Neutrophil (primary cell): ENCODE measurements around the gene PRR3.

ENCODE experiments used
- H3K27ac ChIP-seq: fragments of 200-600 bp; sonication (generic); 2 replicates; pipeline ENCODE4 v1.5.1; 2016; ENCODE audit warnings: mild to moderate bottlenecking, moderate library complexity
- H3K27me3 ChIP-seq: fragments of 200-600 bp; sonication (generic); 2 replicates; pipeline ENCODE4 v1.6.0; 2016; ENCODE audit warnings: mild to moderate bottlenecking
- H3K36me3 ChIP-seq: fragments of 200-600 bp; sonication (generic); 2 replicates; pipeline ENCODE4 v1.5.1; 2017
- H3K4me1 ChIP-seq, 2 experiments: fragments of 200-600 bp in 1 of 2; sonication (generic) in 1 of 2; 1 replicate in 1 of 2; 2 replicates in 1 of 2; pipeline versions ENCODE4 v1.5.1 to v1.6.1; 2013 to 2016; ENCODE audit warnings: low read depth in 1 of 2, low read length in 1 of 2, mild to moderate bottlenecking in 1 of 2, moderate library complexity in 1 of 2; ENCODE audit not compliant: control insufficient read depth in 1 of 2, insufficient read depth in 1 of 2
- H3K4me3 ChIP-seq, 2 experiments: fragments of 200-600 bp in 1 of 2; sonication (generic) in 1 of 2; 1 replicate in 1 of 2; 2 replicates in 1 of 2; pipeline ENCODE4 v1.5.1; 2013 to 2016; ENCODE audit warnings: low read depth in 1 of 2, low read length in 1 of 2, mild to moderate bottlenecking in 1 of 2, moderate library complexity in 1 of 2
- H3K9me3 ChIP-seq: fragments of 200-600 bp; sonication (generic); 2 replicates; pipeline ENCODE4 v1.5.1; 2016
- TF ChIP-seq, protein P1 (sequence below): fragments of 200-600 bp; sonication (generic); IDR thresholded peaks from 2 replicates; pipeline ENCODE4 v1.5.1; 2016; ENCODE audit warnings: antibody characterized with exemption

The PRR3 gene

DNA sequence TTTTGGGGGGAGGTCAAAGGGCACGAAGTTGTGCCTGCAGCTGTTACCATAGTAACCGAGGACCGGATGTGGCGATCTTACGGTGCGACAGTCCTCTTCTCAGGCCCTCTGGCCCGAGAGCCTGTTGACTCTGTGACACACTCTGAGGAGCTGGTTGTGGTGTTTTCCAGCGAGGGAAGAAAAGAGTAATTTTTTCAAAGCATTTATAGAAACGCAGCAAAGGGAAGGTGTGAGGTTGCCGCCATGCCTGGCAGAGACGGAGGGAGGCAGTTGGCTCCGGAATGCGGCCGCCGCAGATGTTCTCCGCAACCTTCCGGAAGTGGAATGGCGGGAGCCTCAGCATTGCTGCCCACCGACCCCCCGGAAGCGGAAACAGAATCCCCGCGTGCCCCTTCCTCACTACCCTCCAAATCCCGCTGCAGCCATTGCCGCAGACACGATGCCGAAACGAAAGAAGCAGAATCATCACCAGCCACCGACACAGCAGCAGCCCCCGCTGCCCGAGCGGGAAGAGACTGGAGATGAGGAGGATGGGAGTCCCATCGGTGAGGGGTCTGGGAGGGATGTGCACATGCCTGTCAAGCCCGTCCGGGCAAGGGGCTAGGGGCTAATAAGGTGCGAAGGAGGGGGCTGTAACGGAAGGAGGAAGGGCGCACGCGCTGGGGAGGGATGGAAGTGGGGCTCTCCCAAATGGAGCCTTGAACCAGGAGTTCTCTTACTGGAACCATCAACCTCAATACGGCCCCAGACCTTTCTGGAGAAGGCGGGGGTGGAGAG is at the start of gene PRR3:
Gene PRR3 (plus strand): TSS at position 390 of the 777 bp plus-strand sequence. CDS start 50 bp downstream, at position 440.
- Histone ChIP-seq H3K4me1 (peaks cover 23% of the 10 kb centered on the region in 2 experiments), H3K27me3 (peaks cover 6% of the 10 kb centered on the region), H3K27ac (peak within 1 kb of the TSS; percentile 99), H3K4me3 (peak within 1 kb of the TSS; percentile 95 to 100), H3K36me3 (peaks cover 11% of the 10 kb centered on the region), H3K9me3 (no peaks in the 10 kb centered on the region)
- TF ChIP-seq, protein P1, sequence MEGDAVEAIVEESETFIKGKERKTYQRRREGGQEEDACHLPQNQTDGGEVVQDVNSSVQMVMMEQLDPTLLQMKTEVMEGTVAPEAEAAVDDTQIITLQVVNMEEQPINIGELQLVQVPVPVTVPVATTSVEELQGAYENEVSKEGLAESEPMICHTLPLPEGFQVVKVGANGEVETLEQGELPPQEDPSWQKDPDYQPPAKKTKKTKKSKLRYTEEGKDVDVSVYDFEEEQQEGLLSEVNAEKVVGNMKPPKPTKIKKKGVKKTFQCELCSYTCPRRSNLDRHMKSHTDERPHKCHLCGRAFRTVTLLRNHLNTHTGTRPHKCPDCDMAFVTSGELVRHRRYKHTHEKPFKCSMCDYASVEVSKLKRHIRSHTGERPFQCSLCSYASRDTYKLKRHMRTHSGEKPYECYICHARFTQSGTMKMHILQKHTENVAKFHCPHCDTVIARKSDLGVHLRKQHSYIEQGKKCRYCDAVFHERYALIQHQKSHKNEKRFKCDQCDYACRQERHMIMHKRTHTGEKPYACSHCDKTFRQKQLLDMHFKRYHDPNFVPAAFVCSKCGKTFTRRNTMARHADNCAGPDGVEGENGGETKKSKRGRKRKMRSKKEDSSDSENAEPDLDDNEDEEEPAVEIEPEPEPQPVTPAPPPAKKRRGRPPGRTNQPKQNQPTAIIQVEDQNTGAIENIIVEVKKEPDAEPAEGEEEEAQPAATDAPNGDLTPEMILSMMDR = no peak

- Histone ChIP-seq H3K4me3 (peak overlapping the region; percentile 46 to 58), H3K27me3 (no peaks in the 10 kb centered on the region), H3K9me3 (no peaks in the 10 kb centered on the region), H3K4me1 (peaks cover 61 to 66% of the 10 kb centered on the region in 2 experiments), H3K27ac (peak overlapping the region; percentile 94), H3K36me3 (no peaks in the 10 kb centered on the region)
- TF ChIP-seq, protein P1 = no peak
Measured at GRCh38 chr6:30507849-30508827, 49.0 kb upstream of the PRR3 start.

DNA sequence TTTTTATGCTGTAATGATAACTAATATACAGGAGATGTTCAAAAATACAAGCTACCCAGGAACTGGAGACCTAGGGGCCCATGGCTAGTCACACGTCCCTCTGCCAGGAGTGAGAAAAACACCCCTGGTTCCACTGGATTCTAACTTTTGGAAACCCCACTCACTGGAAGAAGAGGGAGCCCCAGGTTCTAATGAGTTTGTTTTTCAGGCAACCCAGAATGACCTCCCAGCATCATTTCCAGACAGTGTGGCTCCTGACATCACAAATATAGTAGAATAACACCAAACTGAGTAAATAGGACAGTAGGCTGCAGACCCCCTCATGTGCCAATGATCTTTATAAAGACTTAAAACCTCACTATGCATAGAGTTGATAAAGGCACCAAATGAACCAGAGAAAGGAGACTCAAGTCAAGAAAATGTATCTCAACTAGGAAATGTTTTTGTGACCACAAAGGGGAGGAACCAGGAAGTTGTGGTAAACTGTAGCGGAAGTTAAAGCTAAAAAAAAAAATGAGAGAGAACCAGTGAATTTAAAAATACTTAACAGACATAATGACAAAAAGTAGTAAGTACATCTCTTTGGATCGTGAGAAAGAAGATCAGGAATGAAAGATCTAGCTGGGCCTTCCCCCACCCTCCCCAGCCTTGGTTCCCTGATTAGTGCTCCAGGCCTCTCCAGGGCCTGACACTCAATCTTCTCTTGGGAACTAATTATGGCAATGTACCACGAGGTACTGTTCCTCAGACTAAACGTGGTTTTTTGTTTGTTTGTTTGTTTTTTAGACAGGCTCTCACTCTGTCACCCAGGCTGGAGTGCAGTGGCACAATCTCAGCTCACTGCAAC is 48.0 kb upstream of the PRR3 start:
- Histone ChIP-seq H3K4me1 (peaks cover 66 to 72% of the 10 kb centered on the region in 2 experiments), H3K9me3 (no peaks in the 10 kb centered on the region), H3K27me3 (no peaks in the 10 kb centered on the region), H3K36me3 (no peaks in the 10 kb centered on the region), H3K4me3 (peak overlapping the region; percentile 46 to 58), H3K27ac (peak overlapping the region; percentile 94)
- TF ChIP-seq, protein P1 = no peak

DNA sequence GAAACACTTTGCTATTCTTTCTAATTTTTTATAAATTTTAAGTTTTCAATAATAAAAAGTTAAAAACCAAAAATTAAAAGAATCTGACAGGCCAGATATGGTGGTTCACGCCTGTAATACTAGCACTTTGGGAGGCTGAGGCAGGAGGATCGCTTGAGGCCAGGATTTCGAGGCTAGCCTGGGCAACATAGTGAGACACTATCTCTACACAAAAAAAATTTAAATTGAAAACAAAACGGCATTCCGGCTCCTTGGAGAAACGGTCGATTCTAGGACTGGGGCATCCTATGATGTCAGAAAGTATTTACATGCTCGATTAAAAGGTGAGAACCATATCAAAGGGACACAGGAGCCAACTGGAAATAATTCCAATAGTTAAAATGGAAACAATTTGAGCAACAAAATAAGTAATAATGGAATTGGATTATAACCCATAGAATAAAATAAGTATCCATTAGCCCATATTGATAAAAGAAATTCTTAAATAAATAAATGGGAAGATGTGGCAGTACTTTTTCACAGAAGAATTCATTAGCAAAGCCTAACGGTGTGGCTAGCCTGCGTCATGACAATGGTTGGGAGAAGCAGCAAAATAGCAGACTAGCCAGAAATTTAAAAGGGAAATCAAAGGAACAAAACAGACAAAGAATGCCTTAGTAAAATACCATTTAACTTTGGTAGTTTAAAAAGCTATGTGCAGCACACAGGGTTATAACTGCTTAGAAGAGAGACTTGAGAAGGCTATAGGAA is 46.5 kb upstream of the PRR3 start:
- no peaks in the 10 kb centered on the region for H3K27me3 ChIP-seq
- no peaks in the 10 kb centered on the region for H3K9me3 ChIP-seq
- H3K4me3 ChIP-seq = peak overlapping the region in 1 of 2 experiments; percentile 58
- H3K4me1 ChIP-seq = peaks cover 78 to 82% of the 10 kb centered on the region in 2 experiments
- peak overlapping the region; percentile 94 for H3K27ac ChIP-seq
- H3K36me3 ChIP-seq = no peaks in the 10 kb centered on the region
- TF ChIP-seq, protein P1 = no peak
